GM18873 (cell line): Measurements from ENCODE around the gene CTNNA2.
"Not testable (repeated sequence)": the region's sequence is repeated elsewhere in the genome, so short reads cannot be mapped to it uniquely, and the experiment has no call there.

ENCODE experiments used
- ATAC-seq: cut with Tn5 transposase; IDR thresholded peaks from one replicate; pipeline ENCODE4 v1.9.1; 2021; ENCODE audit warnings: mild to moderate bottlenecking, moderate library complexity, moderate number of reproducible peaks; ENCODE audit not compliant: unreplicated experiment, low FRiP score

CTNNA2 gene

DNA sequence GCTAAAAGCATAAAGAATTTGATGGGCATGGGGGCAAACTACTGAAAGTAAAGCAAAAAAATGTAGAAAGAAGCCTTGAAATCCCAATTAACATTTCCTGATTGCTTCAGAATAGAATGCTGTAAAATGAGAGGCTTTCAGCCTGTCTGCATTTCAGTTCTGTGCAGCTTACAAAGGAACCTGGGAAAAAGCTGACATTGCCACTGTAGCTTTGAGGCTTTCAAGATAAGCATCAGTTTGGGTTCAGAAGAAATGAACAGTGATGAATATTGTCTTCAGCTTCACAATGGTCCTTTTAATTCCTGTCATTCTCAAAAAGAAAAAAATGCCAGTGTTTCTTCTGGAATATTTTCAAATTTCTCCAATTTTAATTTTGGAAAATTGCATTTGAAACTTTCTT is 549.0 kb downstream of the CTNNA2 start:
- no peak for ATAC-seq

DNA sequence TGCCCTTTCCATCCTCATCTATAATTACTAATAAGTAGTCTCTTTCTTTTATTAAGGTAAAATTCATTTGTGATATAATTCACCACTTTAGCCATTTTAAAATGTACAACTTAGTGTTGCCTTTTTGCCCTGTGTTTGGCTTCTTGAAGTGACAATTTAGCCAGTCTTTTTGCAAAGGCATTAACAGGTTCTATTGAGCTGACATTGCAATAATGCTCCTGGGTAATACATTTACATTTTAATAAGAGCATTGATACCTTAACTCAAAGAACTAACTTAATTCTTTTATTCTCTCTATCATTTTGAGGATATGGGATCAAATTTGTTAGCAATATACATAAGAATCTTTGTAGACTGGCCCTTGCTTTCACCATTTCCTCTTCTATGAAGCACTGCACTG is 549.4 kb downstream of the CTNNA2 start:
- ATAC-seq, result no peak

DNA sequence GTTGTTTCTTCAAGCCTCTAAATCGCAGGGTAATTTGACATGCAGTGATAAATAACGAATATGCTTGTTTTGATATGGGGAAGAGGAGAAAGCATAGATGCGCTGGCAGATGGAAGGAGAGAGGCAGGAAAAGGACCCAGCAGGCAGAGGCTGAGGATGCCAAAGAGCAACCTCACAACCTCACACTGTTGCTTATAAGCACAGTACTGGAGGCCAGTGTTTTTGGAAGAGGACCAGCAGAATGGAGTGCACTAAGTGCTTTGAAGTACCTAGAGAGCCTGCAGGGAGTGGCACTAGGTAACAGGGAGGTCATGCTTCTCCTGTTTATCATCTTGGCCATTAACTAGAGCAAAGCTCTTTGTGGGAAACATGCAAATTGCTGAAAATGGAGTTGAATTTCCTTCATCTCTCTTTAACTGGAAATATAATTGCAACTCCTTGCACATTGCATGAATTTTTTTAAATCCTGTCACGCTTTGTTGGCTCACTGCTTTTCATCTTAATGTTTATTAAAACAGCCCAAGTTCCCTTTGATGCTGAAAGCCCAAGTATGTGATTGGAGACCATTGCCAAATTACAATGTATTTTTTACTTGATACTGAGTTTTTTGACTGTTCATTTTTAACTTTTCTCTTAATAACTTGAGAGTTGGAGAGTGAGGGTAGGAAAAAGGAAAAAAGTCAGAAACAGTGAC is 555.3 kb downstream of the CTNNA2 start:
- no peak for ATAC-seq

DNA sequence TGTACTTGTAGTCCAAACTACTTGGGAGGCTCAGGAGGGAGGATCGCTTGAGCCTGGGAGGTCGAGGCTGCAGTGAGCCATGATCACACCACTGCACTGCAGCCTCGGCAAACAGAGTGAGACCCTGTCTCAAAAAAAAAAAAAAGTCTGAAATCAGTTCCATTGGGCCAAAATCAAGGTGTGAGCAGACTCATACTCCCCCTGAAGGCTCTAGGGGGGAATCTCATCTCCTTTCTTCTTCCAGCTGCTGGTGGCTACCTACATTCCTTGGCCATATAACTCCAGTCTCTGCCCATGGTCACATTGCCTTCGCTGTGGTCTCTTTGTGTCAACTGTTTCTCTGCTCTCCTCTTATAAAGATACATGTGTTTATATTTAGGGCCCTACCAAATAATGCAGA is 557.7 kb downstream of the CTNNA2 start:
- no peak for ATAC-seq

DNA sequence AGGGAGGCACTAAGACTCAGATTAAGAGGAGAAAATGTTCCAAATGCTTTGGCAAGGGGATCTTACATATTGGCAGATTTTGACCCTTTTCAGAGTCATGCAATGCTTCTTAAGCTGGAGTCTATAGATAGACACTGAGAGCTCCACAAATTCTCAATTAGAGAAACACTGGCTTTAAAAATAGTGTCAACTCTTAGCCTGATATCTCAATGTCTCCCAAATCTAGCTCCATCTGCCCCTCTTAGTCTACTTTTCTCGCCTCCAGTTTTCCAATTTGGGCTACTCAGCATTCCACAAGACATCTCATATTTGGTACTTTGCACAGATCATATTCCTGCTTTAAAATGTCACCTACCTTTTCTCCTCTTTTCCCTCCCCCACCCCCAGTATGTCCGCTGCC is 559.1 kb downstream of the CTNNA2 start:
- no peak for ATAC-seq

DNA sequence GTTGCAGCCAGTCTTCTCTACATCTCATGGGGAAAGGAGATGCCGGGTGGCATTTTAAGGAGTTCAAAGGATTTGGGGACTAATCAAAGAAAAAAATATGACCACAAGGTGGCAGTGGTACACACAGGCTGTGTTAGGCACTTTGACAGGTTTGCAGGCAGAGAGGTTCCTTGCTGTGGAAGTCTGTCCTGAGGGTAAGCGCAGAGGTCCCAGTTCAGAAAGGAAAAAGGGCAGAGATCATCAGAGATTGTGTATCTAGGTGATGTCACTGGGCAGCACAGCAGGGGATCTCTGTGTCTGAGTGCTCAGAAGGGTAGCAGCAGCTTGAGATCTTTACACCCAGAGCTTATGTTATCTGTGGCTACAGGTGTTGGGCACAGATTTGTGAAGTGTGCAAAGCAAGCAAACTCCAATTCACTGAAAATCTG is 560.3 kb downstream of the CTNNA2 start:
- ATAC-seq, result peak; percentile 55

DNA sequence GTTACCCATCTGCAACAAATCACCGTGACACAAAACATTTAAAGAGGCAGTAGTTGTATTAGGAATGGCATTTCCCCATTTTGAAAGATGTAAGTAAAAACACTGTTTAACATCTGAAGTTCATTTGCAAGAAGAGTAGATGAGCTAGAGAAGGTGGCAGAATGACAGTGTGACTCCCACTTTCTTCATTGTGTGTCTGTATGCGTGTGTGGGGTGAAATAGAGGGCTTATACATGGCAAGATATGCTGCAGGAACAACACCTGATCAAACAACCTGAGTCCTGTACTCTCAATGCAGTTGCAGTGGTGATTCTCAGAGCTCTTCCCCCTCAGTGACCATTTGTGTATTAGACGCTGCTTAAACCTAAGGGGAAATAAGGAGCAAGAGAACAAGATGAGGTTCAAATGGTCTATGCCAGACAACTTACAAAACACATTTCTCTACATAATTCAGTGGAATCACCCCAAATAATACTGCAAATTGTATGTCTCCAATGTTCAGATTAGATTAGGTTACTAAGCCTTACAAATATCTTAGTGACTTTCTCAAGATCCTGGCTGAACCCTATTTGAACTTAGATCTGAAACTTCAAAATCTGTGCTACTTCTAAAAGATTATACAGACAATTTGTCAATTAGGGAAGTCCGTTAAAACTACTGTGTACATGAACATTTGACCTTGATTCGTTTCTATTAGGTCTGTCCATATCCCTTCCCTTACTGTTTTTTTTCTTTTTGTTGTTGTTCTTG is 561.6 kb downstream of the CTNNA2 start:
- ATAC-seq, result no peak

DNA sequence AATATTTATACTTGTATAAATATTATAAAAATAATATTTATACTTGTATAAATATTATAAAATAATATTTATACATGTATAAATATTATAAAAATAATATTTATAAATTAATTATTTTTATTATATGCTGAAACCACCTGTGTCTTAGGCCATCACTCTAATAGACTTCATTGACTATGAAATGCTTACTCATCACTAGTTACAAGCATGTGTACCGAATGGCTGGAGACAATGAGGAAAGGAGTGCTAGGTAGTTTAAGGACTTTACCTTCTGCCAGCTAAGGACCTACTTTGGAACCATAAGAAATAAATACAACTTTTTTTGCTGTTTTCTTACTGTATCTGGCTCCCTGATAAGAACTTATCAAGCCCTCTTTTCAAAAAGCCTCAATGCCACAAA is 562.9 kb downstream of the CTNNA2 start:
- ATAC-seq, result no peak

DNA sequence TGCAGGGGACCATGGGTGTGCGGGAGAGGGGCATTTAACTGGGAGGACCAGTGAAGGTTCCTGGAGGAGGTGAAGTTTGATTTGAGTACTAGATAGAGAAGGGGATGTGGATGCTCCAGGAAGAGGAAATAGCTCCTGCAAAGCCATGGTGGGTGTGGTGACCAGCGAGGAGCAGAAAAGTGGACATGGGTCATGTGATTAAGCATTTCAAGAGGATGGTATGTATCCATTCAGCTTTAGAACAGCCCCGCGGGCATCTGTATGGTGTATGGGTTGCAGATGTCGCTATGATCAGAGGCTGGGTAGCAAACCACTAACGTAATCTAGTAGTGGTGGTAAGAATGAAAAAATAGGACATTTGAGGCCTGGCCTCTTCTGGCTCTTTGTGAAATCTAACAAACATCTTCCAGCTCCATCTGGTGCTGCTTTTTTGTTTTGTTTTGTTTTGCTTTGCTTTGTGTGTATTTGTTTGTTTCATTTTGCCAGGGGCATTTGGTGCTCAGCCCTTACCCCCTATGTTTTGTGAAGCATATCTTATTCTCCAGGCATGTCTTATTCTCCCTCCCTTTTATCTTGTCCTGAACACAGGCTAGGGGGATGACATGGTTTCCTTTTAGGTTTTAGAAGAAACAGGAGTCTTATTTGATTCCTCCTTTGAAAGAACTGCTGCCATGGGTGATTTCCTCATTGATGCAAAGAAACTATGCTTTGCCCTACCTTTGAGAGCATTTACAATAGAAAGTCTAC is 565.6 kb downstream of the CTNNA2 start:
- ATAC-seq, result no peak

DNA sequence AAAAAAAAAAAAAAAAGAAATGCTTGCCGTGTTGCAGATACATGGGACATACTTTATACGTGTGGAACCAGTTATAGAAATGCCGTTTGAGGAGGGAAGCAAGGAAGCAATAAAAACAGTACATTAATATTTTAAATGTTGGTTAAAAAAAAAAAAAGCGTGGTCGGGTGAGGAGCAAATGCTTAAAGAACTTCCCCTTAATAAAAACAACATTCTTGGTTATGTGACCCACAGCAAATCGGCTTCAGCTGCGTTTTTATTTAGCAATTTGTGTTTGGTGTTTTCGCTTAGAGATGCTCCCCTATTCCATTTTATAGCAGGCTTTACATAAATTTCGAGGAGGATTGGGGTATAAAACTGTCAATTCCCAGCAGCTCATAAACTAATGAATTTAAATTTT is 568.1 kb downstream of the CTNNA2 start:
- ATAC-seq, result no peak

DNA sequence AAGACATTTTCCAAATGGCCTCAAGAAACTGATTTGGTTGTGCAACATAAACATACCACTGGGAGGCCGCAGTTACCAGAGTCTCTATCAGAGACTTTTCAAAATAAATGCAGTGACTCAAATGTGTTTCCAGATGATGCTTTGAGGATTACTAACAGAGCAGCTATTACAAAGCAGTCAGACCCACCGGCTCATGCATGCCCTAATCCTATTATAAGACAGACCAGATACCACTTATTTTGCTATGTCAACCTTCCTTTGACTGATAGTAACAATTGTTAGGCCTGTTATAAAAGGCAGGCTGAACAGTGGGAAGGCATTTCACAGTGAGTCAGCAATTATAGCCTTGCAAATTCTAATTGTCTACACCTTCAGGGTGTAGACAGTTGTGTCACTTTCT is 574.0 kb downstream of the CTNNA2 start:
- no peak for ATAC-seq

DNA sequence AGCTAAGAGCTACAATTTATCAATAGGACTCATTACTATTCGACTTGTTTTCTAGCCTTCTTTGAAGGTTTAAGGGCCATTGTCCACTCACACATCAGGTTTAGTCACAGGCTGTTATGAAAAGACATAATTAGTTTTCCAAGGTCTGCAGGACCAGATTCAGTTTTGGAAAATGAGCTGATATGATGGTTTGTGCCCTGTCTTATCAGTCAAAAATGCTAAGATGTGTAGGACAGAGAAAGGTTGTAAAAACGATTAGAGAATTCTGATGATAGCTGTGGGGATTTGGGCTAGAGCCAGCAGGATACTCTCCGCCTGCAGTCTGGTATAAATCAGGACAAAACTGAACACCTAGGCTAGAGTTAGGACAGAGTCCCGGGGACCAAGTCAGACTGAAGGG is 578.4 kb downstream of the CTNNA2 start:
- no peak for ATAC-seq

DNA sequence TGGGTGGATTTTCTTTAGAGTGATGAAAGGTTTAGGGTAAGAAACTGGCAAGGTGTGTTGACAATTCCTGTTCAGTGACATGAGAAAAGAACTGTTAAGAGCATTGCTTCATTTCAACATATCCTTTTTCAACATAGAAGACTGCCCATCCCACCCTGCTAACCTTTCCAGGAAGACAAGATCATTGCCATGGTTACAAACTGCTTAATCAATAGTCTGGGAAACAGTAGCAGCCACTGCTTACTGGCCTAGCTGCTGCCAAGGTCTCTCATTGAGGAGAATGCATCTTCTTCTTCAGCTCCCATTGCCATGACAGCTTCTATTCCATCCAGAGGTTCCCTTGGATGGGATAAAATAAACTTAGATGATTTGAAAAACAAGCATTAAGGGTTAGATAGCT is 579.6 kb downstream of the CTNNA2 start:
- no peak for ATAC-seq

DNA sequence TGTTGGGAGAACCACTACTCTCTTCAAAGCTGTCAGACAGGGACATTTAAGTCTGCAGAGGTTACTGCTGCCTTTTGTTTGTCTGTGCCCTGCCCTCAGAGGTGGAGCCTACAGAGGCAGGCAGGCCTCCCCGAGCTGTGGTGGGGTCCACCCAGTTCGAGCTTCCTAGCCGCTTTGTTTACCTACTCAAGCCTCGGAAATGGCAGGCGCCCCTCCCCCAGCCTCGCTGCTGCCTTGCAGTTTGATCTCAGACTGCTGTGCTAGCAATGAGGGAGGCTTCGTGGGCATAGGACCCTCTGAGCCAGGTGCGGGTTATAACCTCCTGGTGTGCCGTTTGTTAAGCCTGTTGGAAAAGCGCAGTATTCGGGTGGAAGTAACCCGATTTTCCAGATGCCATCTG is 585.7 kb downstream of the CTNNA2 start:
- ATAC-seq, result not testable (repeated sequence)

DNA sequence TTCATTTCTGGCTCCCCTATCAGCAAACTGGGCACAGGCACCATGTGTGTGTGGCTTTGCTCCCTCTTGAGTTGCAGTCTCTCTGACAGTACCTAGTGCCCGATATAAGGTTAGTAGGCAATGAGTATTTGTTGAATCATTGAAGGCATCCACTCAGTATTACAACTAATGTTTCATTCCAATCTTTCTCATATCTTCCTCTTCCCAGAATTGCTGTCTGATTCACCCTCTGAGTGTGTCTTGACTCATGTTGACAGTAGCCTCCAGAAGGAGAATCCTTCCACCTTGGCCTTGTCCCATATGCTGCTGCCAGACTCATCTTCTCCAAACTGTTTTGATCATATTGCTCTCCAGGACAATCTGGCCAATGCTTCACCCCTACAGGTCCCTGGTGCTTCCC is 589.2 kb downstream of the CTNNA2 start:
- ATAC-seq, result no peak

DNA sequence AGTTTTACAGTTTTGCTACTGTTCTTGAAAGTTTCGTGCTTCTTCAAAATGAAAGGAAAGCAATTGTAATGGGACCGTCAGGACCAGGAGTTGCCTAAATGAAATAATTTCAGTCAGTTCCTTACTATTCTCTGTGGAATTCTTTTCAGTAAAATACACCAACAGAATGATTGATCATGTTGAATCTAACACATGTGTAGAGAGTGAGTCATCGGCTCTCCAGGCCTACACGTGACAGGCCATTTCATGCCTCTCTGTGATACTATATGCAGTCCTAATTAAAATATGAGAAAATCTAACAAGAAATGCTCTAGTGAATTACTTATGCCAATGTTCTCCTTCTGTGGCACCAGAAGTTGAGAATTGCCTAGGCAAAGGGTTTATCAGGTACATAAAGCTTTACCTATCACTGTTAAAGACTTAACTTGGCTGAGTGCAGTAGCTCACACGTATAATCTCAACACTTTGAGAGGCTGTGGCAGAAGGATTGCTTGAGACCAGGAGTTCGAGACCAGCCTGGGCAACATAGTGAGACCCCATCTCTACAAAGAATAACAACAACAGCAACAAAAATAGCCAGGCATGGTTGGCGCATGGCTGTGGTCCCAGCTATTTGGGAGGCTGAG is 592.3 kb downstream of the CTNNA2 start:
- ATAC-seq, result no peak

DNA sequence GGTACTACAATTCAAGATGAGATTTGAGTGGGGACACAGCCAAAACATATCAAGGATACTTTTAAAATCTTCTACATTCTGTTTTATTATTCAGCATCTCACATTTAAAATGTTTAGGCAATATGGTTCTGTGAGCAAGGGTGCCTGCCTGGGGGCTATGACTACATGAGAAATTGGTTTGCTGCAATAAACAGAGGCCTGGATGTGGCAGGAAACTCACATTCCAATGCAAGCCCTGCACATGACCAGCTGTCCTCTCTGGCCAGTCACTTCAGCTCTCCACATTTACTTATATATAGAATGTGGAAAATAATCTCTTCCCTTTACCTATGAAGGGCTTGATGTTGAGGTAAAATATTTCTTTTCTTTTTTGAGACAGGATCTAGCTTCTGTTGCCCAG is 598.3 kb downstream of the CTNNA2 start:
- ATAC-seq, result no peak

DNA sequence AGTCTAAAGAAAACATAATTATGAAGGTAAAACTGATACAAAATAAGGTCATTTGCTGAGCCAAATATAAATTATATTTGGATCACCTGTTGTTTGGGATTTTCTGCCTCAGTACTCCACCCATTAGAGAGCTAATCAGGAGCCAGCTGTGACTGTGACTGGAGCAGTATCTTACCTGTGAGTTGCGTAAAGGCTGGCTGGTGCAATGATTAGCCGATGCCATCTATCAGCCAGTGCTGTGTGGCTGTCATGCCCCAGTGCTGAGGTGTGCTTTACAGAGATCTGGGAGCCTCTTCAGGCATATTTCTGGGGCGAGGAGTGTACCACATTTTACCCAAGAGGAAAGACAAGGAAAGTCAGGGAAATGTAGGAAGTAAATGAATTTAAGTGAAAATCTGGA is 599.9 kb downstream of the CTNNA2 start:
- no peak for ATAC-seq

DNA sequence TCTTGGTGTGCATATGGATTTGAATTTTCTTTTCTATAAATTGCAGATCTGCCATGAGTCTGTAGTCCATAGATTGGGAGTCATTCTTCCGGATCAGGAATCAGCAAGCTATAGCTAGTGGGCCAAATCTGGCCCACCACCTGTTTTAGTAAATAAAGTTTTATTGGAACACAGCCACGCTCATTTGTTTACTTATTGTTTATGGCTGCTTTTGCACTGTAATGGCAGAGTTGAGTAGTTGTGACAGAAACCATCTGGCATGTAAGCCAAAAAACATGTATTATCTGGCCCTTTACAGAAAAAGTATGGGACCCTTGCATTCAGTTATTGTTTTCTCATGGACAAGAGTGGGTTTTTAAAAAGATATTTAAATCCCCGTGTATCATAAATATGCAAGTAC is 600.5 kb downstream of the CTNNA2 start:
- no peak for ATAC-seq

DNA sequence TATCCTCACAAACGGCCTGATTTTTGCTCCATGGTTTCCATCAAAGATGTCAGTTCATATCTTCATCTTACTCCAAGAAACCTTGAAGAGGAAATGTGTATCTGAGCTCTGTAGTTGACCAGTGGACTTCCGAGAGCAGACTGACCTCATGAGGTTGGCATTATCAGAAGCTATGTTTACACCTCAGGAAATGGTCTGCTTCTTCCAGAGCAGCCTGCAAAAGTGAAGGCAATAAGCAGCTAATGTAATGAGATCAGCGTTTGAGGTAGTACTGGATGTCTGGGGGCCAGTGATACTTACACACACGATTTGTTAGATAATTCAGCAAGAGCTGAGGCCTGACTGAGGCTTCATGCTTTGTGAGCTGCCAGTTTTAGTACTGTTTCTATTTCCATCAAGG is 602.0 kb downstream of the CTNNA2 start:
- no peak for ATAC-seq

DNA sequence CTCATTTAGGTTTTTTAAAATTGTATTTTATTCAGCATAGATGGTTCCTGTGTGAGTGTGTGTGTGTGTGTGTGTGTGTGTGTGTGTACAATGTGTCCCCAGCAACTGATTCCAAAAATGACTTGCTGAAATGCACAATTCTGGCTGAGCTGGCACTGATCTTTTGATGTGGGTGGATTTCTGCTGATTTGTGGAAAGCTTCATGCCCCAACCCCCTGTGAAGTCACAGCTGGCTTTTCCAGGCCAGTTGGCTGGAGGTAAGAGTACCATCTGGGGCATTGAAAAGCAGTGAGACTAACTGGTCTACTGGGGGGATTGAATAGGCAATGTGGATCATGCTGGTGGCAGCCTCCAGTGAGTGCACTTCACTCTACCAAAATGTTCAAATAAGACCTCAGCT is 604.5 kb downstream of the CTNNA2 start:
- ATAC-seq, result no peak
